Stimulated activated memory B cell treated with anti-CD40 and anti-IgM and Interleukin-4, amounts not matched to agents 10 μg/mL and 1 μg/mL and 100 μg/mL, for 72 hours (primary cell): Measurements from ENCODE around the gene ALG9.
"Not testable (repeated sequence)": the region's sequence is repeated elsewhere in the genome, so short reads cannot be mapped to it uniquely, and the experiment has no call there.

Experiments
- ATAC-seq: fragments of 150-1000 bp; cut with Tn5 transposase; 2 replicates; pipeline ENCODE4 v1.10.0; 2021
- H3K27ac Mint-ChIP-seq: one replicate; pipeline ENCODE4 v1.8.0; 2022; ENCODE audit warnings: mild to moderate bottlenecking, mixed read lengths
- H3K27me3 Mint-ChIP-seq: one replicate; pipeline ENCODE4 v1.8.0; 2022; ENCODE audit warnings: mixed read lengths
- H3K36me3 Mint-ChIP-seq: one replicate; pipeline ENCODE4 v1.8.0; 2022; ENCODE audit warnings: mixed read lengths
- H3K4me1 Mint-ChIP-seq: one replicate; pipeline ENCODE4 v1.8.0; 2022; ENCODE audit warnings: mixed read lengths
- H3K4me3 Mint-ChIP-seq: one replicate; pipeline ENCODE4 v1.8.0; 2022; ENCODE audit warnings: mild to moderate bottlenecking, moderate library complexity, mixed read lengths
- H3K9me3 Mint-ChIP-seq: one replicate; pipeline ENCODE4 v1.8.0; 2022; ENCODE audit warnings: mixed read lengths

ALG9 gene

GRCh38 chr11:111778047-111778558, 93.3 kb downstream of the ALG9 start:
- Mint-ChIP-seq H3K9me3 (no peaks in the 10 kb centered on the region), H3K27ac (peak overlapping the region; percentile 61), H3K36me3 (no peaks in the 10 kb centered on the region), H3K27me3 (no peaks in the 10 kb centered on the region), H3K4me3 (no peak overlapping the region), H3K4me1 (peaks cover 18% of the 10 kb centered on the region)
- no peak for ATAC-seq

DNA sequence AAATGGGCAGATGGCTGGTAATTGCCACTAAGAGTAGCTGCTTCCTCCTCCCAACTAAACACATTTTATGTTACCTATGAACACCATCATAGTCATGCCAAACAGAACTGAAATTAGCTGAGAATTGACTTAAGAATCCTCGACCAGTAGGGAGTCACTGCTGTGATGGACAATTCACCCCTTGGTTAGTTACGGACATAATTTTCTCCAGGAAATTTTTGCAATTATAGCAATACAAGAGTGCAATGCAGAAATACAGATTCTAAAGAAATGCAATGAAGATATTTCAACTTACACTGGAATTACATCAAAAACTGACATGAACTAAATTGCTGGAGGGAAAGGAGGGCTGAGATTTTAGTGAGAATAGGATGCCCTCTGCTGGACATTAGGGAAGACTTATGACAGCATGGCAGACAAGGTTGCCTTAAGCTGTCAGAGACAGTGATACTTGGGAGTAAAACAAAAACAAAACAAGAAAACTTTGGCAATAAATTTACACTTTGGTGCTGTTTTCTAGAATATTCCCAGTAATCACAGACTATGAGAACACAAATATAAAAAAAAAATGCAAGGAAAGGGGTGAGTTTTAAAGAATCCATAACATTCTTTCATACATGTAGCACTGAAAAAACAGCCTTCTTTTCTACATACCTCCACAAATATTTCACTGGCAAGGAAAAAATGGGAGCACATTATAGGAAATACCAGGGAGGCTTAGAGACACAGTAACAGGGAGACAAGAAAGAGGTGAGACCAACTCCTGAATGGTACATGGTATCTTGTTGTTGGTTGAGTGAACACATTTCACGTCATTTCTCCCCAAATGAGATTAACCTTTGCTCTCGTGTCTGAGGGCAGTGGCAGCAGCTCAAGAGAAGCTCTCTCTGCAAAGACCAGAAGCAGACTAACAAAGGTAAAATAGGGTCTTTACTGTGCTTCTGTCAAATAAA, 94.0 kb downstream of the ALG9 start:
- H3K4me3 Mint-ChIP-seq, result no peak overlapping the region
- H3K36me3 Mint-ChIP-seq, result no peaks in the 10 kb centered on the region
- peak overlapping the region; percentile 55 for H3K27ac Mint-ChIP-seq
- peak; percentile 87 for ATAC-seq
- no peaks in the 10 kb centered on the region for H3K27me3 Mint-ChIP-seq
- H3K4me1 Mint-ChIP-seq, result peaks cover 18% of the 10 kb centered on the region
- no peaks in the 10 kb centered on the region for H3K9me3 Mint-ChIP-seq

DNA sequence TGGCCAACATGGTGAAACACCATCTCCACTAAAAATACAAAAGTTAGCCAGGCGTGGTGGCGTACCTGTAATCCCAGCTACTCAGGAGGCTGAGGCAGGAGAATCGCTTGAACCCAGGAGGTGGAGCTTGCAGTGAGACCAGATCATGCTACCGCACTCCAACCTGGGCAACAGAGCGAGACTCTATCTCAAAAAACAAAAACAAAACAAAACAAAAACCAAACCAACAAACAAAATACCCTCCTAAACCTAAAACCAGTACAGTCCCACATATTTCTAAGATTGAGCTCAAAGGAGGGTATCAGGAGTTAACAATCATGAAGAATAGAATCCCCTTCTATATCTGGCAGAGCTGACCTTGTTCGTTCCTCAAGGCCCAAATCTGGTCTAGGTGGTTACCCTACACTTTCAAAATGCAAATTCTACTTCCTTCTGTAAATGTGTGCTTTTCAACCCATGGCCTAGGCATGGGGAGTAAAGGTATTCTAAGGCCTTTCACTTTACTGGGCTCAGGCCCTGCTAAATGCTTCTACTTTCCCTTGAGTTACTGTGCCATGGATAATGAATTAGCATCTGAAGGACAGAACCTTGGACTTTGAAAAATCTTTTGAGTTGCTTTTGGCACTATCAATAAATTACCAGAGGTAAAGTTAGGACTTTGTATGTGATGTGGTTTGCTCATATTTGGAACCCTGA, 94.8 kb downstream of the ALG9 start:
- Mint-ChIP-seq H3K27ac (peak overlapping the region; percentile 55), H3K4me1 (peaks cover 18% of the 10 kb centered on the region), H3K36me3 (no peaks in the 10 kb centered on the region), H3K27me3 (no peaks in the 10 kb centered on the region), H3K4me3 (no peak overlapping the region), H3K9me3 (no peaks in the 10 kb centered on the region)
- ATAC-seq, result peak; percentile 97

DNA sequence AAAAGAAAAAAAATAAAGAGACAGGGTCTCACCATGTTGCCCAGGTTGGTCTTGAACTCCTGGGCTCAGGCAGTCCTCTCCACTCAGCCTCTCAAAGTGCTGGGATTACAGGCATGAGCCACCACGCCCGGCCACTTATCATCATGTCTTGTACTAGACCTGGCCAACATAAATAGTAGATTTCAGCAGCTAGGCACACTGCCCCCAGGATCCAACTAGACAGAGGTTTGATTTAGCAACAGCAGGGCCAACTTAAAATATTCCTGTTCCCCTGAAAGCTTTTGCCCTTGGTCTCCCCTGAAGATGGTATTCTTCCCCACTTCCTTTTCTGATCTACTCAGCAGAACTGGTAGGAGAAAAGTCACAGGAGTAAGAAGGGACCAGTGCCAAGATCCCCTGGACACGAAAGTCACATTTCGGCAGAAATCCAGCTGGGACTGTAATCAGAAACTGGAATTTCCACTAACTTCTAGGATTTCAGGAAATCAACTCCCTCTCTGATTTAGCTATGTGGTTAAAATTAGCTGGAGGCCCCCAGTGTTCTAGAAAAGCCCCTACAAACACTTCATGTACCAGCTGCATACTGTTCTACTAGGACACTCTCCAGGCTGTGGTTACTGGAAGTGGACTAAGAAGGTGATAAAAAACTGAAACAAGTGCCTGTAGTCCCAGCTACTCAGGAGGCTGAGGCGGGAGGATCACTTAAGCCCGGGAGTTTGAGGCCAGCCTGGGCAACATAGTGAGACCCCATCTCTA, 96.2 kb downstream of the ALG9 start:
- H3K9me3 Mint-ChIP-seq, result no peaks in the 10 kb centered on the region
- no peaks in the 10 kb centered on the region for H3K27me3 Mint-ChIP-seq
- peaks cover 18% of the 10 kb centered on the region for H3K4me1 Mint-ChIP-seq
- no peak for ATAC-seq
- H3K36me3 Mint-ChIP-seq, result no peaks in the 10 kb centered on the region
- no peak overlapping the region for H3K4me3 Mint-ChIP-seq
- H3K27ac Mint-ChIP-seq, result no peak overlapping the region

DNA sequence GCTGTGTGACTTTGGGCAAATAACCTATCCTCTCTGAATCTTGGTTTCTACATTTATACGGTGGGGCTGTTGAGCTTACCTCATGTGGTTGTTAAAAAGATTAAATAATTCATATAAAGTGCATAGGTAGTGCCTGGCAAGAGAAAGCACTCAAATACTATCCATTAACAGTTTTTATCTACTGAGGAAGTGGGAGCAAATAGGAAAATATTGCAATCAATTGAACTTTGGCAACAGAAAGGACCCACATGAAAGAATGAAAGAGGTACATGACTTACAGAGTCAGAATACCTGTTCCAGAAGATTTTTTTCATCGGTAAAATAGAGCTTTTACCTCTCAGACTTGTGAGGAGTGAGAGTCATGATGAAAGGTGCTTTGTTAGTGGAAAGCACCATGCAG, 98.8 kb downstream of the ALG9 start:
- no peak overlapping the region for H3K27ac Mint-ChIP-seq
- peaks cover 17% of the 10 kb centered on the region for H3K4me1 Mint-ChIP-seq
- no peaks in the 10 kb centered on the region for H3K9me3 Mint-ChIP-seq
- no peak overlapping the region for H3K4me3 Mint-ChIP-seq
- H3K27me3 Mint-ChIP-seq, result no peaks in the 10 kb centered on the region
- H3K36me3 Mint-ChIP-seq, result no peaks in the 10 kb centered on the region
- ATAC-seq, result no peak

DNA sequence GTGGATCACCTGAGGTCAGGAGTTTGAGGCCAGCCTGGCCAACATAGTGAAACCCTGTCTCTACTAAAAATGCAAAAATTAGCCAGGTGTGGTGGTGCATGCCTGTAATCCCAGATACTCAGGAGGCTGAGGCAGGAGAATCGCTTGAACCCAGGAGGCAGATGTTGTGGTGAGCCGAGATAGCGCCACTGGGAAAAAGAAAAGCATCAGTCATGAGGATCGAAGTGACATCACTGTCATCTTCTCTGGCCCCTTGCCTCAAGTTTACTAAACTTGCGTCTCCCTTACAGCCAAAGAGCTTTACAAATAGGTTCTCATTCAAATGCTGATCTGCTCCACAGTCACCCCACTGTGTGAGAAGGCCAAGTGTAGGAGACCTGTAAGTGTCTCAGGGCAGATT, 100.2 kb downstream of the ALG9 start:
- peaks cover 13% of the 10 kb centered on the region for H3K4me1 Mint-ChIP-seq
- H3K4me3 Mint-ChIP-seq, H3K9me3 Mint-ChIP-seq, H3K27ac Mint-ChIP-seq, ATAC-seq, H3K27me3 Mint-ChIP-seq, H3K36me3 Mint-ChIP-seq: not testable (repeated sequence)

- Mint-ChIP-seq H3K4me3 (no peak overlapping the region), H3K4me1 (peaks cover 10% of the 10 kb centered on the region), H3K36me3 (no peaks in the 10 kb centered on the region), H3K27me3 (no peaks in the 10 kb centered on the region), H3K9me3 (no peaks in the 10 kb centered on the region), H3K27ac (no peak overlapping the region)
- no peak for ATAC-seq
These were observed 100.7 kb downstream of the ALG9 start for GRCh38 chr11:111770581-111771134.

- H3K4me3 Mint-ChIP-seq, result peak overlapping the region; percentile 100
- peak; percentile 2 for ATAC-seq
- peaks cover 35% of the 10 kb centered on the region for H3K4me1 Mint-ChIP-seq
These were observed 104.6 kb downstream of the ALG9 start for GRCh38 chr11:111766834-111767142.

DNA sequence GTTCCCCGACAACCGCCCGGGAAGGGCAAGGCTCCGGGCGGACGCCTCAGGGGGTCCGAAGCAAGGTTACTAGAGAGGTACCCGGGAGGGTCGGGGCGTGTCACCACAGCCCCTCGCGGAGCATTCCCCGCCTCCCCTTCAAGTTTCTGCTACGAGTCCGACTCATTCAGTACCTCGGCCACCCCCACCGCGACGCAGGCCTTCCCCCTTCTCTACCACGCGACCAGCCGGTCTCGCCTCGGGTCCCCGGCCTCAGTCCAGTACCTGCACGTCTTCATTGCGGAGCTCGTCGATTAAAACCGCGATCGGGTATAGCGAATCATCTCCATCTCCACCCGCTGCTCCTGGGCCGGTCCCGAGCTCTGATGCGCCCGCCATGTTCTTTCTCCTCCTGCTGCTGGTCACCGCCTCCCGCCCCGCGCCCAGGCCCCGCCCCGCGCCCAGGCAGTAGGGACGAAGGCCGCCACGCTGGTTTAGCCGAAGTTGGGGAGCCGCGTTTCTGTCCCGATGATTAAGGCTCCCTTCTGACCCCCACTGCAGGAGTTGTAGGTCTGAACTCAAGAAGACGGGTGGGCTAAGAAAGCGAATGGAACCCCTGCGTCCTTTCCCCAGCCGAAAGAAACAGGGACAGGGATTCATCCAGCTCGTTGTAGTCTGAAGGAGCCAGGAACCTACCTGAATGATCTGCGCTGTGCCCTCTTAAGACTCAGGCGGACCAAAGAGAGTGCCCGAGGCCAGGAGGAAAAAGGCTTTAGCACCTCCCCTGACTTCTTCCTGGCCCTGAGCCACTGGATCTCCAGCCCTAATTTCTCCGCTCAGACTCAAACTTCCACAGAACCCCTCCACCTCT, 105.2 kb downstream of the ALG9 start, which contains the start of gene PPP2R1B:
Gene PPP2R1B (minus strand): TSS at position 406 of the 850 bp plus-strand sequence. CDS start 28 bp downstream, at position 378.
- H3K4me1 Mint-ChIP-seq, result peaks cover 35% of the 10 kb centered on the region
- peak; percentile 99 for ATAC-seq
- peak within 1 kb of the TSS; percentile 100 for H3K4me3 Mint-ChIP-seq
- H3K36me3 Mint-ChIP-seq, result peaks cover 23% of the 10 kb centered on the region
- no peaks in the 10 kb centered on the region for H3K9me3 Mint-ChIP-seq
- peak within 1 kb of the TSS; percentile 90 for H3K27ac Mint-ChIP-seq
- H3K27me3 Mint-ChIP-seq, result no peaks in the 10 kb centered on the region

More at GRCh38 chr11:111766834-111767142, 104.6 kb downstream of the ALG9 start:
- Mint-ChIP-seq H3K27me3 (no peaks in the 10 kb centered on the region), H3K27ac (peak overlapping the region; percentile 90), H3K9me3 (no peaks in the 10 kb centered on the region), H3K36me3 (peaks cover 17% of the 10 kb centered on the region)

GRCh38 chr11:111765320-111765983, 105.9 kb downstream of the ALG9 start:
- Mint-ChIP-seq H3K36me3 (peaks cover 30% of the 10 kb centered on the region), H3K9me3 (no peaks in the 10 kb centered on the region), H3K4me1 (peaks cover 35% of the 10 kb centered on the region), H3K4me3 (peak overlapping the region; percentile 100), H3K27ac (peak overlapping the region; percentile 90), H3K27me3 (no peaks in the 10 kb centered on the region)
- no peak for ATAC-seq

- no peak for ATAC-seq
- peaks cover 33% of the 10 kb centered on the region for H3K36me3 Mint-ChIP-seq
- no peak overlapping the region for H3K4me3 Mint-ChIP-seq
- H3K4me1 Mint-ChIP-seq, result peaks cover 35% of the 10 kb centered on the region
- no peaks in the 10 kb centered on the region for H3K9me3 Mint-ChIP-seq
- H3K27me3 Mint-ChIP-seq, result no peaks in the 10 kb centered on the region
- no peak overlapping the region for H3K27ac Mint-ChIP-seq
These were observed 106.8 kb downstream of the ALG9 start for GRCh38 chr11:111764621-111765020.

DNA sequence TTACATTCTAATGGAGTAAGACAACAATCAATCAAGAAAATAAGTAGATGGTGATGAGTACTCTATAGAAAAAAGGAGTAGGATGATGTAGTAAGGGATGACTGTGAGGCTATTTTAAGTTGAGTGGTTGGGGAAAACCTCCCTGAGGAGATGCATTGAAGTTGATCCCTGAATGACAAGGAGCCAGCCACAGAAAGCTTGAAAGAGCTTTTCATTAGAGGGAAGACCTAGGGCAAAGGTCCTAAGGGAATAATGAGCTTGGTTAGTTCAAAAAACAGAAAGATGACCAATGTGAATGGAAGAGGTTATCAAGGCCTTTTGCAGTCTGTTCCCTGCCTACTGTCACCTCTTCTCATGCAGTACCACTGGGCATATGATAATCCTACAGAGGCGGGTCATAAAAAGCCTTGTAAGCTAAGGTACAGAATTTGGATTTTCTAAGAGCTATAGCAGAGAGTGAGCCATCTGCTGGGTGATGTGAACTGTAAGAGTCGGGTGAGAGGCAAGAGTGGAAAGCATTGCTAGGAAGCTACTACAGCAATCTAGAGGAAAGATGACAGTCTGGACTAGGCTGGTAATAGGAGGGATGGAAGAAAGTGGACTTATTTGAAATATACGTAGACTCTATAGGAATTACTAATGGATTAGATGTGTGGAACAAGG, 108.3 kb downstream of the ALG9 start:
- Mint-ChIP-seq H3K27me3 (no peaks in the 10 kb centered on the region), H3K36me3 (peaks cover 47% of the 10 kb centered on the region), H3K27ac (no peak overlapping the region), H3K4me3 (no peak overlapping the region), H3K4me1 (peaks cover 35% of the 10 kb centered on the region), H3K9me3 (no peaks in the 10 kb centered on the region)
- ATAC-seq, result no peak

- H3K4me1 Mint-ChIP-seq, result peaks cover 35% of the 10 kb centered on the region
- no peak for ATAC-seq
- no peak overlapping the region for H3K4me3 Mint-ChIP-seq
- H3K27me3 Mint-ChIP-seq, result no peaks in the 10 kb centered on the region
- peaks cover 53% of the 10 kb centered on the region for H3K36me3 Mint-ChIP-seq
- H3K9me3 Mint-ChIP-seq, result no peaks in the 10 kb centered on the region
- no peak overlapping the region for H3K27ac Mint-ChIP-seq
These were observed 108.9 kb downstream of the ALG9 start for GRCh38 chr11:111762526-111762925.
